OCI-LY7 (cell line): Measurements from ENCODE around the gene RTCA. TPM values are rescaled to one million over a fixed set of nuclear protein-coding genes. Genes with fewer than 3 reads are reported as not detected.

Experiments used
- BruUV-seq: library from RNA; stranded (reverse); fragments of 400-500 nt; replicated peaks from 2 replicates; lab custom pipeline; 2021; lab: Mats Ljungman, UMichigan
- CTCF ChIA-PET: fragments of 300-600 bp; sonication (Branson Sonifier 250); formaldehyde crosslinking; loops from one replicate; lab custom pipeline; 2022; ENCODE audit warnings: antibody characterized with exemption; ENCODE audit not compliant: unreplicated experiment; lab: Charles Lee
- POLR2A ChIA-PET: fragments of 300-600 bp; sonication (Branson Sonifier 250); formaldehyde crosslinking; loops from one replicate; lab custom pipeline; 2022; ENCODE audit warnings: antibody characterized with exemption; lab: Charles Lee
- DNase-seq: peaks from one replicate; pipeline ENCODE4 v3.0.0-alpha.2; 2015; ENCODE audit warnings: low spot score
- H2AFZ ChIP-seq: fragments of 200-600 bp; sonication (generic), shearing (Covaris generic); 2 replicates; pipeline ENCODE4 v1.6.1; 2014; ENCODE audit warnings: mild to moderate bottlenecking, antibody characterized with exemption, low read length, moderate library complexity
- H3K27ac ChIP-seq: fragments of 200-600 bp; sonication (generic); 2 replicates; pipeline ENCODE4 v1.5.1; 2014; ENCODE audit warnings: mixed run types, low read depth, mild to moderate bottlenecking, moderate library complexity, low read length, inconsistent platforms; ENCODE audit not compliant: poor library complexity, severe bottlenecking
- H3K36me3 ChIP-seq: fragments of 200-600 bp; sonication (generic); 2 replicates; pipeline ENCODE4 v1.6.1; 2014; ENCODE audit warnings: mild to moderate bottlenecking, antibody characterized with exemption, low read length, moderate library complexity, mixed read lengths; ENCODE audit not compliant: insufficient read depth
- H3K4me1 ChIP-seq: fragments of 200-600 bp; sonication (generic); 2 replicates; pipeline ENCODE4 v1.5.1; 2014; ENCODE audit warnings: mild to moderate bottlenecking, low read length; ENCODE audit not compliant: insufficient read depth, poor library complexity, severe bottlenecking
- H3K4me2 ChIP-seq: fragments of 200-600 bp; sonication (generic); 2 replicates; pipeline ENCODE4 v1.6.1; 2014; ENCODE audit warnings: mild to moderate bottlenecking, low read length
- H3K4me3 ChIP-seq: fragments of 200-600 bp; sonication (generic); 2 replicates; pipeline ENCODE4 v1.5.1; 2014; ENCODE audit warnings: mild to moderate bottlenecking, low read depth, low read length; ENCODE audit not compliant: poor library complexity, severe bottlenecking
- H3K79me2 ChIP-seq: fragments of 200-600 bp; sonication (generic); 2 replicates; pipeline ENCODE4 v1.6.1; 2016; ENCODE audit warnings: low read depth, mild to moderate bottlenecking, low read length, moderate library complexity, mixed read lengths; ENCODE audit not compliant: insufficient read depth
- H3K9me2 ChIP-seq: fragments of 200-600 bp; sonication (generic); 2 replicates; pipeline ENCODE4 v1.6.1; 2016; ENCODE audit warnings: mild to moderate bottlenecking, low read length, mixed read lengths; ENCODE audit not compliant: insufficient read depth
- H3K9me3 ChIP-seq: fragments of 200-600 bp; sonication (generic); 2 replicates; pipeline ENCODE4 v1.6.1; 2014; ENCODE audit warnings: mild to moderate bottlenecking, mixed run types, low read length, mixed read lengths
- H4K20me1 ChIP-seq: fragments of 200-600 bp; sonication (generic); 2 replicates; pipeline ENCODE4 v1.6.1; 2014; ENCODE audit warnings: mild to moderate bottlenecking, antibody characterized with exemption, low read length, moderate library complexity, mixed read lengths; ENCODE audit not compliant: insufficient read depth
- EZH2phosphoT487 ChIP-seq: fragments of 200-600 bp; sonication (generic); IDR thresholded peaks from 2 replicates; pipeline ENCODE4 v1.6.1; 2018; ENCODE audit warnings: low read depth, borderline replicate concordance, mild to moderate bottlenecking, mixed run types, antibody characterized with exemption, low read length, moderate library complexity, mixed read lengths
- intact Hi-C: fragments of 100-400 bp; cut with micrococcal nuclease; formaldehyde crosslinking; loops from one replicate; pipeline ENCODE4 v1.10.0; 2022; ENCODE audit not compliant: unreplicated experiment
- total RNA-seq, 2 experiments: library from RNA; depleted of rRNA in 1 of 2; stranded (reverse); fragments of >200 nt in 1 of 2; shearing (Covaris generic) in 1 of 2; gene quantifications; 2 replicates each; pipeline ENCODE4 v1.2.3, GENCODE V29; 2014 to 2022
- TF ChIP-seq, protein P1 (sequence below): fragments of 200-600 bp; sonication (generic); conservative IDR thresholded peaks from 2 replicates; pipeline ENCODE4 v1.5.1; 2014; ENCODE audit warnings: mild to moderate bottlenecking, antibody characterized with exemption, low read length, moderate library complexity, mixed read lengths

The RTCA gene
- total RNA-seq, 2 experiments from 2014 or later: 25.9 to 42.7 TPM

DNA sequence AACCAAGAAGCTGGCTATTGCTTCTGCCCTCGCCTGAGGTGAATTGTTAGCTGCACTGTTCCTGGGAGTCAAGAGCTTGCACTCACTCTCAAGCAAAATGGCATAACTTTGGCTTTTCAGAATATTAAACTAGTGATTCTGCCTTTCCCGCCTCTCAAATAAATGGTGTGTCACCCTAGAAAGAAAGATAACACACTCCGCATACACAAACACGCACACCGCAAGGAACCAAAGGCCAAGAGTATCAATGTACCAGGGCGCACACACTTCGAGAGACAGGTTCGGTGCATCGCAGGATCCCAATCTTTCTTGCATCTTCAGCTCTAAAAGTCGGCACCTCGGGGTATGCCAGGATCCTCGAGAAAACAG is 470 bp upstream of the RTCA start:
- ChIA-PET POLR2A (interaction anchor here (0.6 to 3.7 kb wide), 16 partner anchors 9 to 295 kb away, joined by 3 to 47 read pairs (median 4); partner anchors contain the start of genes DBT and SLC35A3), CTCF (interaction anchor here (1.6 kb wide), 1 partner anchor 183 kb away, joined by 3 read pairs; no protein-coding TSS in a partner anchor)
- peak overlapping the region; percentile 68 for H3K27ac ChIP-seq
- intact Hi-C loops: loop anchor here (5.0 to 10.0 kb wide), 2 partner anchors 133 to 629 kb away; partner anchors contain the start of genes EXTL2, SASS6, SLC30A7 and TRMT13
- H3K36me3 ChIP-seq: peaks cover 50% of the 10 kb centered on the region
- peak overlapping the region; percentile 86 for H3K4me2 ChIP-seq
- no peaks in the 10 kb centered on the region for H4K20me1 ChIP-seq
- H3K79me2 ChIP-seq: peaks cover 34% of the 10 kb centered on the region
- BruUV-seq: TSS peak; percentile 80
- TF ChIP-seq, protein P1, sequence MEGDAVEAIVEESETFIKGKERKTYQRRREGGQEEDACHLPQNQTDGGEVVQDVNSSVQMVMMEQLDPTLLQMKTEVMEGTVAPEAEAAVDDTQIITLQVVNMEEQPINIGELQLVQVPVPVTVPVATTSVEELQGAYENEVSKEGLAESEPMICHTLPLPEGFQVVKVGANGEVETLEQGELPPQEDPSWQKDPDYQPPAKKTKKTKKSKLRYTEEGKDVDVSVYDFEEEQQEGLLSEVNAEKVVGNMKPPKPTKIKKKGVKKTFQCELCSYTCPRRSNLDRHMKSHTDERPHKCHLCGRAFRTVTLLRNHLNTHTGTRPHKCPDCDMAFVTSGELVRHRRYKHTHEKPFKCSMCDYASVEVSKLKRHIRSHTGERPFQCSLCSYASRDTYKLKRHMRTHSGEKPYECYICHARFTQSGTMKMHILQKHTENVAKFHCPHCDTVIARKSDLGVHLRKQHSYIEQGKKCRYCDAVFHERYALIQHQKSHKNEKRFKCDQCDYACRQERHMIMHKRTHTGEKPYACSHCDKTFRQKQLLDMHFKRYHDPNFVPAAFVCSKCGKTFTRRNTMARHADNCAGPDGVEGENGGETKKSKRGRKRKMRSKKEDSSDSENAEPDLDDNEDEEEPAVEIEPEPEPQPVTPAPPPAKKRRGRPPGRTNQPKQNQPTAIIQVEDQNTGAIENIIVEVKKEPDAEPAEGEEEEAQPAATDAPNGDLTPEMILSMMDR: no peak
- TF ChIP-seq EZH2phosphoT487: no peak
- H3K4me3 ChIP-seq: peak overlapping the region; percentile 100
- DNase-seq: no peak
- H2AFZ ChIP-seq: peak overlapping the region; percentile 94
- H3K9me3 ChIP-seq: peaks cover 21% of the 10 kb centered on the region; the same call in 1 of the 2 replicates
- H3K4me1 ChIP-seq: peaks cover 19% of the 10 kb centered on the region
- H3K9me2 ChIP-seq: no peaks in the 10 kb centered on the region

DNA sequence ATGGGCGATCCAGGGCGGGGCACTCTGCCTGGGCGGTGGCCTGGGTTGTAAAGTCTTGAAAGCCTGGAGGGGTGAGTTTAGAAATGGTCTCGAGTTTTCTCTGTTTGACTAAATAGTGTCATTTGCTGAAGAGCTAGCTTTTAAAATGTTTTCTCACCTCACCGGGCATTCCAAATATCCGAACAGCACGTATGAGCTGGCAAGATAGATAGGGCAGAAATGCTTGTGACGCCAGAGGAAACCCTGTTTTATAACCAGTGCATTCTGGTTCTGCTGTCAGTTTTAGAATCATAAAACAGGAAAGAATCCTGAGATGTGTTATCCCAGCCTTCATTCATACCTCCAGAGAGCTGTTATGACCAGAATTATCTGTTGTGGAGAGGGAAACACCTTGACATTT is 725 bp downstream of the RTCA start:
- ChIA-PET POLR2A (interaction anchor here (0.6 to 3.7 kb wide), 15 partner anchors 8 to 403 kb away, joined by 3 to 47 read pairs (median 4); partner anchors contain the start of genes CDC14A and DBT), CTCF (interaction anchor here (0.5 to 1.0 kb wide), 2 partner anchors 9 to 1123 kb away, joined by 3 to 4 read pairs; no protein-coding TSS in a partner anchor)
- TF ChIP-seq, protein P1: no peak
- TF ChIP-seq EZH2phosphoT487: no peak
- Histone ChIP-seq H4K20me1 (no peaks in the 10 kb centered on the region), H3K4me1 (peaks cover 19% of the 10 kb centered on the region), H3K9me2 (no peaks in the 10 kb centered on the region), H3K27ac (peak overlapping the region; percentile 68), H2AFZ (peak overlapping the region; percentile 94; the same call in 1 of the 2 replicates), H3K4me3 (peak overlapping the region; percentile 100), H3K36me3 (peaks cover 62% of the 10 kb centered on the region), H3K4me2 (peak overlapping the region; percentile 86), H3K9me3 (peaks cover 16% of the 10 kb centered on the region; the same call in 1 of the 2 replicates), H3K79me2 (peaks cover 41% of the 10 kb centered on the region)
- intact Hi-C loops: loop anchor here (1.0 to 10.0 kb wide), 4 partner anchors 17 to 628 kb away; partner anchors contain the start of genes DBT, EXTL2, SASS6 and SLC30A7
- BruUV-seq: TSS peak; percentile 72
- DNase-seq: peak; percentile 3

DNA sequence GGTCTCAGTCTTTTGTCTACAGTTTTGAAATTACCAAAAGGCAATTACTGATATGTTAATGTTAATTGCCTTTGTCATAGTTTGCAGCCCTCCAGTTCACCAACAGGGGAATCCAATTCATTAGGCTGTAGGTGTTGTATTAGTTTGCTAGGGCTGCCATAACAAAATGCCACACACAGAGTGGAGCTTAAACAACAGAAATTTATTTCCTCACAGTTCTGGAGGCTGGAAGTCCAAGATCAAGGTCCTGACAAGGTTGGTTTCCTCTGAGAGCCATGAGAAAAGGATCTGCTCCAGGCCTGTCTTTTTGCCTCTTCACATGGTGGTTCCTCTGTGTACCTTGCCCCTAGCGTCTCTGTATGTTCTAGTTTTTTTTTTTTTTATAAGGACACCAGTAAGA is 1.3 kb downstream of the RTCA start:
- Histone ChIP-seq H3K4me2 (peak overlapping the region; percentile 86), H2AFZ (no peak overlapping the region), H4K20me1 (no peaks in the 10 kb centered on the region), H3K4me1 (peaks cover 19% of the 10 kb centered on the region), H3K9me3 (peaks cover 15% of the 10 kb centered on the region; the same call in 1 of the 2 replicates), H3K4me3 (peak overlapping the region; percentile 100), H3K9me2 (no peaks in the 10 kb centered on the region), H3K36me3 (peaks cover 67% of the 10 kb centered on the region), H3K79me2 (peaks cover 43% of the 10 kb centered on the region), H3K27ac (no peak overlapping the region)
- POLR2A ChIA-PET: interaction anchor here (0.6 to 3.7 kb wide), 7 partner anchors 8 to 404 kb away, joined by 3 to 47 read pairs (median 6); partner anchors contain the start of gene DBT
- intact Hi-C loops: loop anchor here (2.0 to 10.0 kb wide), 3 partner anchors 84 to 628 kb away; partner anchors contain the start of genes EXTL2, SASS6, SLC30A7 and TRMT13
- CTCF ChIA-PET: no interaction called here
- no TSS peak for BruUV-seq
- peak; percentile 9 for DNase-seq
- no peak for TF ChIP-seq EZH2phosphoT487
- TF ChIP-seq, protein P1: peak; percentile 31
